NCI-H510A (cell line): ENCODE data around the gene H2AZ2.
"Not testable (repeated sequence)": the region's sequence is repeated elsewhere in the genome, so short reads cannot be mapped to it uniquely, and the experiment has no call there.

Source experiments
- DNase-seq: peaks from one replicate; lab custom pipeline; 2025; lab: John Stamatoyannopoulos, UW

The H2AZ2 gene

DNA sequence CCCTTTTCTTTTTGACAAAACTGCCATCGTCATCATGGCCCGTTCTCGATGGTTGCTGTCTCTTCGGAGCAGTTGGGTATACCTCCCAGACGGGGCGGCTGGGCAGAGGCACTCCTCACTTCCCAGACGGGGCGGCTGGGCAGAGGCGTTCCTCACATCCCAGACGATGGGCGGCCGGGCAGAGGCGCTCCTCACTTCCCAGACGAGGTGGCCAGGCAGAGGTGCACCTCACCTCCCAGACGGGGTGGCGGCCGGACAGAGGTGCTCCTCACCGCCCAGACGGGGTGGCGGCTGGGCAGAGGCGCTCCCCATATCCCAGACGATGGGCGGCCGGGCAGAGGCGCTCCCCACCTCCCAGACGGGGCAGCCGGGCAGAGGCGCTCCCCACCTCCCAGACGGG is 22.9 kb upstream of the H2AZ2 start:
- DNase-seq, result not testable (repeated sequence)

DNA sequence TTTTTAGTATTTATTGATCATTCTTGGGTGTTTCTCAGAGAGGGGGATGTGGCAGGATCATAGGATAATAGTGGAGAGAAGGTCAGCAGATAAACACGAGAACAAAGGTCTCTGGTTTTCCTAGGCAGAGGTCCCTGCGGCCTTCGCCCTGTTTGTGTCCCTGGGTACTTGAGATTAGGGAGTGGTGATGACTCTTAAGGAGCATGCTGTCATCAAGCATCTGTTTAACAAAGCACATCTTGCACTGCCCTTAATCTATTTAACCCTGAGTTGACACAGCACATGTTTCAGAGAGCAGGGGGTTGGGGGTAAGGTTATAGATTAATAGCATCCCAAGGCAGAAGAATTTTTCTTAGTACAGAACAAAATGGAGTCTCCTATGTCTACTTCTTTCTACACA is 22.4 kb upstream of the H2AZ2 start:
- not testable (repeated sequence) for DNase-seq

DNA sequence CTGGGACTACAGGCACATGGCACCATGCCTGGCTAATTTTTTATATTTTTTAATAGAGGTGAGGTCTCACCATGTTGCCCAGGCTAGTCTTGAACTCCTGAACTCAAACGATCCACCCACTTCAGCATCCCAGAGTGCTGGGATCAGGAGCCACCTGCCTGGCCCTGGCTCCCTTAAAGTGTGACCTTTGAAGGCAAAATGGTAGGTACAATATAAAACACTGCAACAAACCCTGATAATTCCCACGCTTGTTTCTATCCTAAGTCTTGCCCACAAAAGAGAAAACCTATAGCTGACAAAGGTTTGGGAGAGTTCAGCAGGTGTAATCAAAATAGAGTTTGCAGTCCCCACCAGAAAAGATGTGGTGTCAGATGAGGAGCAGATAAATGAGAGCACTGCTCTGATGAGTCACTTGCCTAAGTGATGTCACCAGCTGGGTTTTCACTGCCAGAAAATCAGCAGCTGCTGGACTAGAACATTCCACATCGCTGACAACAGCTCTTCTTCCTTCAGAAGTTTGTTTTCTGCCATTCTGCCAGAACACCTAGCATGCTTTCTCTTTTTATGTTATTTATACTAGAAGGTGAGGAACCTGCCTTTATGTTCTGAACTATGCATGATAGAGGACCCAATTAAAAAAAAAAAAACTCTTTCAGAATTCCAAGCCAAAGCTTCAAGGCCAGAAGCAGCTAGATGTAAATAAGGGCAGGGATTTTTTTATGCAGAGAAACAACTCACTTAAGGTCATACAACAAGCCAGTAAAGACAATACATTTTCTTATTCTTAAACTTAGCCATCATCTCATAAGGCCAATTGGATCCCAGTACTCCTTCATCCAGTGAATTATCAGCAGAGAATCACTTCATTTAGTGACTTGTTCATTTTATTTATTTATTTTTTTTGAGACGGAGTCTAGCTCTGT is 19.4 kb upstream of the H2AZ2 start:
- no peak for DNase-seq

DNA sequence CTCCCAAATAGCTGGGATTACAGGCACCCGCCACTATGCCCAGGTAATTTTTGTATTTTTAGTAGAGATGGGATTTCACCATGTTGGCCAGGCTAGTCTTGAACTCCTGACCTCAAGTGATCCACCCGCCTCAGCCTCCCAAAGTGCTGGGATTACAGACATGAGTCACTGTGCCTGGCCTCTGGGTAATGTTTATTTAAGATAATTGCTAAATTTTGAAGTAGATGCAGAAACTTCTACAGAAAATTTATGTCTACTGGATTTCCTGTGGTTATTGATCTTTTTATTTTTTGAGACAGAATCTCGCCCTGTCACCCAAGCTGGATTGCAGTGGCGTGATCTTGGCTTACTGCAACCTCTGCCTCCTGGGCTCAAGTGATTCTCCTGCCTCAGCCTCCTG is 14.1 kb upstream of the H2AZ2 start:
- not testable (repeated sequence) for DNase-seq

DNA sequence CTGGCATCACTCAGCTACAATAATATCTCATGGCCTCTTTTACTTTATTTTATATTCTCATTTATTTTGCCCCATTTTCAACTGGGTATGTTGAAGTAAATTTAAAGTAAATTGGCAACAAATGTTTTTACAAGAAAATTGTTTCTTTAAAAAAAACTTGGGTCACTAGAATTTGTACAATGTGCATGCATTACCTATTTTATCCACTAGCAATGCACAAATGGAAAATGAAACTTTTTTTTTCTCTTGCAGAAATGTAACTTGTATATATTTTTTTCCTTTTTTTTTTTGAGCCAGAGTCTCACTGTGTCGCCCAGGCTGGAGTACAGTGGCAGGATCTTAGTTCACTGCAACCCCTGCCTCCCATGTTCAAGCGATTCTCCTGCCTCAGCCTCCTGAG is 10.3 kb upstream of the H2AZ2 start:
- no peak for DNase-seq

DNA sequence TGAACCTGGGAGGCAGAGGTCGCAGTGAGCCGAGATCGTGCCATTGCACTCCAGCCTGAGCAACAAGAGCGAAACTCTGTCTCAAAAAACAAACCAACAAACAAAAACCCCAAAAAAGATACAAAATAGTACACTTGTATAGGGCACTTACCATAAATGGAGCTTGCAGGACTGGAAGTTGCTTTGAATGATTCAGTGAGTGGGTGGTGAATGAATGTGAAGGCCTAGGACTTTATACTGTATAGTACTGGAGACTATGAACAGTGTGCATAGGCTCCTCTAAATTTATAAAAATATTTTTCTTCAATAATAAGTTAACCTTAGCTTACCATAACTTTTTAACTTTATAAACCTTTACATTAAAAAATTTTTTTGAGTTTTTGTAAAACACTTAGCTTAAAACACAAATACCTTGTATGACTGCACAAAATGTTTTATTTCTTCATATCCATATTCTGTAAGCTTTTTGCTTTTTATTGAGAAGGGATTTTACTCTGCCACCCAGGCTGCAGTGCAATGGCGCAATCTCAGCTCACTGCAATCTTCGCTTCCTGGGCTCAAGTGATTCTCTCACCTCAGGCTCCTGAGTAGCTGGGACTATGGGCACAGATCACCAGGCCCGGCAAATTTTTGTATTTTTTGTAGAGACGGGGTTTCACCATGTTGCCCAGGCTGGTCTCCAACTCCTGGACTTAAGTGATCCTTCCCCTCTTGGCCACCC is 6.9 kb upstream of the H2AZ2 start:
- no peak for DNase-seq

DNA sequence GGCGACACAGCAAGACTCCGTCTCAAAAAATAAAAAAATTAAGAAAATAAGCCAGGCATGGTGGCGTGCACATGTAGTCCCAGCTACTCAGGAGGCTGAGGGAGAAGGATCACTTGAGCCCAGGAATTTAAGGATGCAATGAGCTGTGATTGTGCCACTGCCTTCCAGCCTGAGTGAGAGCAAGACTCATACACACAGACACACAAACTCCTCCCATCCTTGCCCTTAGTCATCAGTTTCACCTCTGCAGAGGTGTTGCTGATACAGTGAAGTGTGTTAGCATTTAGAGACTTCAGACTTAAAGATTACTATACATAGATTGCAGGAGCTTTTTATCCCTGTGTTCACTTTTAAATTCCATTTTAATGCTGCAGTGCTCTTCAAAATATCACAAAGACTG is 5.5 kb upstream of the H2AZ2 start:
- no peak for DNase-seq

DNA sequence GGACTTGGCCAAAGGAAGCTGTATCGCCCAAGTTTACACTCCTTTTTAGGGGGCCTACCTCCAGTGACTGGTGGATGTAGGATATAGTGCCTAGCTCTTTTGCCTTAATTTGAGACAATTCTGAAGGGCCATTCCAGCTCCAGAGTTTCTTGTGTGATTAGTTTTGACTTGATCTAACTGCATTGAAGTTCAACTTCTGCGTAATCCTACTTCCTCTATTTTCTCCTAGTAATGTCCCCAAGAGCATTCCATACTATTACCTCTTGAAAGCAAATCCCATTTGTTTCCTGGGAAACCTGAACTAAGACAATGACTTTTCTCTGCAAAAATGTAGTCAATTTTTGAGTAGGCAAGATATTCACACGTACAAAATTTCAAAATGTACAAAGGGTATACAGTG is 4.7 kb upstream of the H2AZ2 start:
- no peak for DNase-seq

DNA sequence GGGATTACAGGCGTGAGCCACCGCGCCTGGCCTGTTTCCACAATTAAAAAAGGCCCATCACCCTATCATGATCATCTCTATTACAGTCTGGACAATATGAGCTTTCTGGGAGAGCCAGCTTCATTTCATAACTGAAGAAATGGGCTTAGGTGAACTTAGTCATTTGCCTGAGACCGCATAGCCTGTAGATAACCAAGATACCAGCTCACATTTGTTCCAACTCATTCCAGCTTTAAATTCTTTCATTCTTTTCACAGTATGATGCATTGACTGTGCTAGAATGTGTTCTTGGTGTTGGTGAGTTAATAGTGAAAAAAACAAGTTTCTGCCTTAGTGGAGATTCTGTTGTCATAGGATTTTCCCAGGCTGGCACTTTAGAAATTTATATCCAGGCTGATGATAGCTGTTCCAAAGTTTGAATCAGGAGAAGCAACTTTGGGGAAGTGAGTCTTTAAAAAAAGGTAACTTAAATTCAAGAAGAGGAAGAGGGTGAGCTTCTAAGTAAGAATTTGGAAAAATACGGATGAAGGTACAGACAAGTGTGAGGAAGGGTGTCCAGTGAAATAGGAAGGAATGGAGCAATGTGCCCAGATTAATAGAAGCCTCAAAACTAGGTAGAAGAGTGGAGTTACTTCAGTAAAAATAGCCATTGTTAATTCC is 2.1 kb upstream of the H2AZ2 start:
- no peak for DNase-seq

DNA sequence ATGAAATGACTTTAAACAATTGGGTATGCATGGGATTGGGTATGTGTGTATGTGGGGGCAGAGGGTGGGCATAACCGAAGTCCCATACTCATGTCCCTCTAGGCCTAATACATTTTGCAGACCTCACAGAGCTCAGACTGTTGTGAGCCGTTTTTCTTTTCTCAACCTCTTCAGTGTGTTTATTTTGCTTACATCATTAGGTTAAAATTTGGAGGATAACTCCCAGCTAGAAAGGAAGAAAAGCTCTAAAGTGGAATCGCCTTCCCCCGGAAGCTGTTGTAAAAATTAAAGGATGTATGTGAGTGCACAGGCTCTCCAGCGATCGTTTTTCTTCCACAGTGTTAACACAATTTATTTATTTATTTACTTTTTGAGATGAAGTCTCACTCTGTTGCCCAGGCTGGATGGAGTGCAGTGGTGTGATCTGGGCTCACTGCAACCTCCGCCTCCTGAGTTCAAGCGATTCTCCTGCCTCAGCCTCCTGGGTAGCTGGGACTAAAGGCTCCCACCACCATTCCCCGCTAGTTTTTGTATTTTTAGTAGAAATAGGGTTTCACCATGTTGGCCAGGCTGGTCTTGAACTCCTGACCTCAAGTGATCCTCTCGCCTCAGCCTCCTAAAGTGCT is 1.5 kb upstream of the H2AZ2 start:
- DNase-seq, result no peak

DNA sequence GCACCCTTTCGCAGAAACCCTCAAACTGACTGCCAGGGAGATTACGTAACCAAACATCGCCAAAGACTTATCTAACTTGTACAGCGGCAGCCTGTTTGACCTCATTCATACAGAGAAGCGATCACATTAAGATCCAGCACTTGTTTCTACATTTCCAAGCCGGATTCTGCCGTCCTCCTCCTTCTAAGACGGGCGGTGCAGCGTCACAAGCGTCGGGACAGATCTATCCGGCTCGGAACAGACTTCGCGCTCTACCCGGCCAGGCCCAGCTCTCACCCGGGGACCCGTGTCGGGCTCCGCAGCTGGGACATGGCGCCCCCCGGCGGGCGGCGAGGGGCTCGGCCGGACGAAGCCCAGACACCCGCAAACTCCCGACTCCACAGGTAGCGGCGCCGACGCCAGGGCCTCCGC is 373 bp downstream of the H2AZ2 start:
- DNase-seq, result peak; percentile 75

DNA sequence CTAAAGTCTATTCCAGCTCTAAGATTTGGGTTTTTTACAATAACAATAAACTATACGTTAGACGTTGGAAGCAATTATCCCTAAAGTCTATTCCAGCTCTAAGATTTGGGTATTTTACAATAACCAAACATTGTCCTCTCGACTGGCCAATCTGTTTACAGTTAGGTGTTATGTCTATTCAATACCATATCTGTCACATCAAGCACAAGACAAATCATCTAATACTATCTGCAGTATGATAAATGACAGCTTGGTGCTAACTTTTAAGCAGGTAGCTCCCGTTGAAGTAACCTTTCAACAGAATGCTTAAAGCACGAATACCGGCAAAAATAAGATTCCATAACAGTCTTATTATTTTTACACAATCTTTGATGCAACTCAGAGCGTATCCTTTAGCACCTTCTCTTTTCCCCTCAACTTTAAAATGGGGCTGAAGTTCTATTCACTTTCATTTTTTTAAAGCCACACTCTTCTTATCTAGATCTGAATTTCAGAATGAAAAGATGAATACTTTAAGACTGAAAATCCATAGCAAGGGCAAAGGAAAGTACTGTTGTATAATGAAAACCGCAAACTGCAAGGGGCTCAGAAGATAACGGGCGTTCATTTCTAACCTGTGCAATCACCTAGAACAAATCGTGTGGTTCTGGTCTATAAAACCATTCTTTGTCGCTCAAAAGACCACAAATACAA is 925 bp downstream of the H2AZ2 start:
- DNase-seq, result no peak

DNA sequence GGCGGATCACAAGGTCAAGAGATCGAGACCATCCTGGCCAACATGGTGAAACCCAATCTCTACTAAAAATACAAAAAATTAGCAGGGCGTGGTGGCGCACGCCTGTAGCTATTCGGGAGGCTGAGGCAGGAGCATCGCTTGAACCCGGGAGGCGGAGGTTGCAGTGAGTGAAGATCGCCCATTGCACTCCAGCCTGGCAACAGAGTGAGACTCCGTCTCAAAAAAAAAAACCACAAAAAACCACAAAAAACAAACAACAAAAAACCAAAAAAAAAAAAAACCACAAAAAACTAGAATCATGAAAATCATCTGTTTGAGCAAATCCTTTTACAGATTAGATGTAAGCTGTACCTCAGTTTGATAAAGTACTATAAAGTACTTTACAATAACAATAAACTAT is 1.5 kb downstream of the H2AZ2 start:
- not testable (repeated sequence) for DNase-seq

DNA sequence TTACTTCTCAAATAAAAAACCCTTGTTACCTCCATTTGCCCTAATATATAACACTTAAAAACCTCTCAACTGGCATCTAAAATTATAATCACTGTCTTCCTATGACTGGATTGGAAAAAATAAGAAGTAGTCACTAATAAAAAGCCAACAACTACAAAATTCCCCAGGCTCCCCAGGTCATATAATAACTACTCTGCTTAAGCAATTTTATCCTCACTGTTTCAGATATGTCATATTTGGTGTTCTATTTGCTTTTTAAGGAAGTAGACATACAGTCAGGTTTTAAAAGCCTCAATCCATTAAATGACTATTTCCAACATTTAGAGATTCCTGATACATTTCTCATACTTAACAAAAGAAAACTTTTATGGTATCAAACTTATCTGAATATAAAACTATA is 2.4 kb downstream of the H2AZ2 start:
- no peak for DNase-seq

DNA sequence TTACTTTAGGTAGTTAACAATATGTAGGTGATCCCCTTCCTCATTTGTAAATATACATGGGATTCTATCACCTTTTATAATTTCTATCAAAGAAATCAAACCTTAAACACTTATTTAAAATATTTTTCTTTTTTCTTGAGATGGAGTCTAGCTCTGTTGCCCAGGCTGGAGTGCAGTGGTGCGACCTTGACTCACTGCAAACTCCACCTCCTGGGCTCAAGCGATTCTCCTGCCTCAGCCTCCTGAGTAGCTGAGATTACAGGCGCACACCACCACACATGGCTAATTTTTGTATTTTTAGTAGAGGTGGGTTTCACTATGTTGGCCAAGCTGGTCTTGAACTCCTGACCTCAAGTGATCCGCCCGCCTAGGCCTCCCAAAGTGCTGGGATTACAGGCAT is 4.4 kb downstream of the H2AZ2 start:
- DNase-seq, result not testable (repeated sequence)

DNA sequence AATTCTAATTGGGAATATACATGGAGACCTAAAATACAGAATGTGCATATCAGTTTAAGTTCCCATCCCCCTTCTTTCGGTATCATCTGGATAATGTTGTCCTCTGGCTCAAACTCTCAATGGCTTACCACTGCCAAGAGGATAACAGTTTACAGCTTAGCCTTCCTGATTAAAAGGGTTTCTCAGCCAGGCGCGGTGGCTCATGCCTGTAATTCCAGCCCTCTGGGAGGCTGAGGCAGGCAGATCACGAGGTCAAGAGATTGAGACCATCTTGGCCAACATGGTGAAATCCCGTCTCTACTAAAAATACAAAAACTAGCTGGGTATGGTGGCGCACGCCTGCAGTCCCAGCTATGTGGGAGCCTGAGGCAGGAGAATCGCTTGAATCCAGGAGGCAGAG is 5.2 kb downstream of the H2AZ2 start:
- DNase-seq, result not testable (repeated sequence)

DNA sequence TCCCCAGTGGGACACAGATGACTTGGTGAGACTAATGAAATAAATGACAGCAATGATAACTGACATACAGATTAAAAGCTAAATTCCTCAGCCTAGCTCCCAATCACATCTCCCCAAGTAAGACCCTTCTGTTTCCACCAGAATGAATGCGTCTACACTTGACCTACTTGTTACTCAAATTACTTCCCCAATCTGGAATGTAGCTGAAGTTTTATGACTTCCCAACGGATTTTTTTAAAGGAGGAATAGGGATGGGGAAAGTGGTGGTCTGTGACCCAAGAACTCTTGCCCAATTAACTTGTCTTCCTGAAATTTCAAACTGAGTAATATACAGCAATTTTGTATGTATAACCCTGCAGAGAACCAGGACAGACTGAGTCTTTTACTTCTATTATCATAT is 9.1 kb downstream of the H2AZ2 start:
- DNase-seq, result no peak

DNA sequence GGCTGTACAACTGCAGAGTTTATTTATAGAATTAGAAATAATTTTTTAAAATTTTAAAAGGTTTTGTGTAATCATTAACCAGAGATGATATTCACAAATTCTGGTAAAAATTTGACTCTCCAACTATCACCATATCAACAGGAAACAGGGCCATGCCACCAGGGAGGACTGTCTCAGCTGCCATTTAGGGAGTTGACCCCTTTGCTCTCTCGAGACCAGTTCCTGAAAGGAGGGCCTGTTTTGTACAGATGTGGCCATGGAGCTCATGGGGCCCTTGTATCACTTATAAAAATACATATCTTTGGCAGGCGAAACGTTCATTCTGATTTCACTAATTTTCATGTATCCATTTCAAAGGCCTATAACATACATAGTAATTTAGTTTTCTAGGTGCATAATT is 20.3 kb downstream of the H2AZ2 start:
- DNase-seq, result no peak

DNA sequence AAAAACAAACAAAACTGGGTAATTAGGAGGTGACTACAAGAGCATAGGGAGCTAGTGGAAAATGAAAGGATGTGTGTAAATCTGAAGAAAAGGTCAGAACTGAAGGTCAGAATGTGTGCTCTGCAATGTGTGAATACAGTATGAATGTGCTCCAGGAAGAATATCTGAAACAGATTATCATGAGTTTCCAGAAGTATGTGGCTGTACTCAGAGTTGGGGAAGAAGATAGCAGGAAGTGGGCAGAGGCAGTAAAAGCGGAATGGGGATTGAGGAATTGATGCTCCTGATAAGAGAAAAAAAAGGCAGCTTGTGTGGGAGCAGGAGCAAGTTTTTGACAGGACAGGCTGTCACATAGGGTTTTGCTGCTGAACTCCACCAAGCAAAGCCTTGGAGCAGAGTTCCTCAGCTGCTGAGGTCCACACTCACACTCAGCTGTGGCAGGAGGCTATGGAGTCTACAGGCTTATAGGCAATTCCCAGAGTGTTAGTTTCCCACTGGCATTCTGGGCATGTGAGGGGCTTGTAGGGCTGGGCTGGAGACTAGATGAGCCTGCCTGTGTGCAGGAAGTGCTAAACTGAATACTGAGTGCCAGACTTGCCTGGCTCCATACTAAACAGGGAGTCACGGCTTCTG is 22.9 kb downstream of the H2AZ2 start:
- DNase-seq, result no peak

DNA sequence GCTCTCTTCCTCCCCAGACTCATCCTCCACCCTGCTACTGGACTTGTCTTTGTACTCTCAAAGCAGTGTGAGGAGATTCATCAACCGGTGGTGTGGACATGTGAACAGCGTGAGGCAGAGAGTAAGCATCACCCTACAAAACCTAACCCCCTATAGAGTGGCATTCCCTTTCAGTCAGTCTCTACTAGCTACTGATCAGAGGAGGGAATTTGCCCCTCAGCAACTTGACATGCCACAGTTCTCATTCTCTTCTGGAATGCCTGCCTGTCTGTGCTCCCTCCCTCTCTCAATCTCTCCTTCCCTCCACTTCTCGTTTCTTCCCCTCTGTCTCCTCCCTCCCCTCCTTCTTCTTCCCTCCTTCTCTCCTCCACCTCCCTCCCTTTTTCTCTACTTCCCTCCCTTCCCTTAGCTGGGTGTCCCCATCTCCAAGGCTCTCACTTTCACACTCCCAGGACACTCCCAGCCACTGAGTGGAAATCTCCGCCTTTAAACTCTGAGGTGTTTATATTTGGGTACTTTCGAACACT is 24.6 kb downstream of the H2AZ2 start:
- no peak for DNase-seq

DNA sequence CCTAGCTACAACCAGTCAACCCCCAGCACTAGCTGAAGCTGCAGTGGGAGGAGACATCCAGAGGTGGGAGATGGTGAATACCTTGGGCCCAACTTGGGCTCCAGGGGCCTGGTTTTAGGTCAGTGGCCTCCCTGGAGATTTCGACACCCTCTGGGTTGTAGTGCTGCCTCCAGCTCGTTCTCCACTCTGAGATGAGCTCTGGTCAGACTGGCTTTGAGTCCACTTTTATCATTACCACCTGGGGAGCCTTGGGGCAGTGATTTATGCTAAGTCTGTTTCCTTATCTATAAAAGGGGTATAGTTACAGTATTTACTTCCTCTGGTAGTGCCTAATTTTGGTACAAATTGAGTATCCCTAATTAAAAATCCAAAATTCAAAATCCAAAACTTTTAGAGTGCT is 28.6 kb downstream of the H2AZ2 start:
- DNase-seq, result no peak
